HCT116 (cell line): ENCODE data around the gene CAMK2G. TPM values are rescaled to one million over a fixed set of nuclear protein-coding genes. Genes with fewer than 3 reads are reported as not detected.

Experiments
- ATAC-seq: fragments of 200-7000 bp; cut with Tn5 transposase; 2 replicates; pipeline ENCODE4 v1.9.1; 2020; ENCODE audit warnings: mild to moderate bottlenecking, moderate library complexity
- BruUV-seq: library from RNA; stranded (reverse); fragments of 400-500 nt; replicated peaks from 2 replicates; lab custom pipeline; 2021; lab: Mats Ljungman, UMichigan
- CTCF ChIA-PET: fragments of 300-600 bp; sonication (Branson Sonifier 250); formaldehyde crosslinking; loops from one replicate; lab custom pipeline; 2021; ENCODE audit warnings: antibody characterized with exemption; lab: Charles Lee
- POLR2A ChIA-PET: fragments of 300-600, 350-600 bp; sonication (Branson Sonifier 250); formaldehyde crosslinking; loops from one replicate; lab custom pipeline; 2021; ENCODE audit warnings: antibody characterized with exemption; lab: Charles Lee
- RAD21 ChIA-PET, 2 experiments: fragments of 300-600 bp; sonication (Branson Sonifier 250); formaldehyde crosslinking; loops; one replicate each; lab custom pipeline; 2023; ENCODE audit warnings: low total read pairs in 2 of 2; ENCODE audit not compliant: uncharacterized antibody in 2 of 2, unreplicated experiment in 2 of 2, low non-redundant PET in 1 of 2; lab: Charles Lee
- DNase-seq: peaks from one replicate; pipeline ENCODE4 v3.0.0-alpha.2; 2010; ENCODE audit warnings: low read depth, low spot score
- H2AFZ ChIP-seq: fragments of 200-600 bp; shearing (Covaris generic), sonication (generic); 2 replicates; pipeline ENCODE4 v1.6.1; 2017; ENCODE audit warnings: low read depth, mixed run types, mixed read lengths, antibody characterized with exemption, low read length; ENCODE audit not compliant: poor library complexity, severe bottlenecking
- H3K27ac ChIP-seq: 2 replicates; pipeline ENCODE4 v1.5.1; 2012; ENCODE audit warnings: low read depth, low read length
- H3K27me3 ChIP-seq: fragments of 200-600 bp; sonication (generic); 2 replicates; pipeline ENCODE4 v1.6.1; 2016; ENCODE audit warnings: mixed run types, low read length, mixed read lengths; ENCODE audit not compliant: insufficient read depth
- H3K36me3 ChIP-seq, 2 experiments: fragments of 200-500 bp in 1 of 2; fragments of 200-600 bp in 1 of 2; sonication (Bioruptor generic) in 1 of 2; sonication (generic) in 1 of 2; 2 replicates each; pipeline versions ENCODE4 v1.5.1 to v1.6.1; 2014 to 2016; ENCODE audit warnings: low read length in 2 of 2, inconsistent platforms in 1 of 2, mixed read lengths in 1 of 2, mixed run types in 1 of 2; ENCODE audit not compliant: insufficient read depth in 2 of 2, control insufficient read depth in 1 of 2
- H3K4me1 ChIP-seq, 2 experiments: fragments of 200-600 bp in 1 of 2; sonication (generic) in 1 of 2; 2 replicates each; pipeline versions ENCODE4 v1.5.1 to v1.6.1; 2012 to 2017; ENCODE audit warnings: low read length in 2 of 2, inconsistent platforms in 1 of 2, mild to moderate bottlenecking in 1 of 2, mixed read lengths in 1 of 2, mixed run types in 1 of 2, moderate library complexity in 1 of 2; ENCODE audit not compliant: insufficient read depth in 2 of 2, control insufficient read depth in 1 of 2
- H3K4me2 ChIP-seq: fragments of 200-600 bp; sonication (generic); 2 replicates; pipeline ENCODE4 v1.6.1; 2017; ENCODE audit warnings: mixed run types, low read length, mixed read lengths
- H3K4me3 ChIP-seq, 2 experiments: fragments of 200-600 bp in 1 of 2; sonication (generic) in 1 of 2; replicated peaks in 1 of 2; 2 replicates each; pipeline ENCODE4 v1.5.1; 2011 to 2016; ENCODE audit warnings: low read length in 2 of 2, control low read depth in 1 of 2, low read depth in 1 of 2, mild to moderate bottlenecking in 1 of 2, mixed read lengths in 1 of 2, mixed run types in 1 of 2
- H3K79me2 ChIP-seq: fragments of 200-600 bp; sonication (generic); 2 replicates; pipeline ENCODE4 v1.6.1; 2017; ENCODE audit warnings: mild to moderate bottlenecking, mixed run types, low read length, moderate library complexity, mixed read lengths; ENCODE audit not compliant: insufficient read depth
- H3K9ac ChIP-seq: fragments of 200-600 bp; sonication (generic); 2 replicates; pipeline ENCODE4 v1.6.1; 2016; ENCODE audit warnings: low read length, mixed read lengths
- H3K9me2 ChIP-seq: fragments of 200-600 bp; sonication (generic), shearing (Covaris generic); 2 replicates; pipeline ENCODE4 v1.6.1; 2017; ENCODE audit warnings: mixed run types, mild to moderate bottlenecking, moderate library complexity; ENCODE audit not compliant: insufficient read depth
- H3K9me3 ChIP-seq, 2 experiments: fragments of 200-500 bp in 1 of 2; fragments of 200-600 bp in 1 of 2; sonication (Bioruptor generic) in 1 of 2; sonication (generic) in 1 of 2; 2 replicates each; pipeline ENCODE4 v1.6.1; 2014 to 2017; ENCODE audit warnings: low read length in 2 of 2, mixed read lengths in 2 of 2, inconsistent platforms in 1 of 2, low read depth in 1 of 2, mild to moderate bottlenecking in 1 of 2, mixed run types in 1 of 2, moderate library complexity in 1 of 2; ENCODE audit not compliant: control insufficient read depth in 1 of 2, insufficient read depth in 1 of 2
- H4K20me1 ChIP-seq: fragments of 200-600 bp; sonication (generic), shearing (Covaris generic); 2 replicates; pipeline ENCODE4 v1.6.1; 2017; ENCODE audit warnings: mixed run types, mild to moderate bottlenecking, moderate library complexity; ENCODE audit not compliant: insufficient read depth
- MAX ChIP-seq: IDR thresholded peaks from 2 replicates; pipeline ENCODE4 v1.6.1; 2012
- POLR2AphosphoS5 ChIP-seq: IDR thresholded peaks from 2 replicates; pipeline ENCODE4 v1.6.1; 2011; ENCODE audit warnings: mild to moderate bottlenecking, low read depth, low read length, moderate library complexity
- RAD21 ChIP-seq: IDR thresholded peaks from 2 replicates; pipeline ENCODE4 v1.6.1; 2012; ENCODE audit warnings: low read depth, mild to moderate bottlenecking
- SP1 ChIP-seq: IDR thresholded peaks from 2 replicates; pipeline ENCODE4 v1.6.1; 2012; ENCODE audit warnings: low read depth
- TCF7L2 ChIP-seq: IDR thresholded peaks from 2 replicates; pipeline ENCODE4 v1.7.0; 2011; ENCODE audit warnings: borderline replicate concordance, inconsistent platforms; ENCODE audit not compliant: insufficient read depth, insufficient read length; ENCODE audit errors: extremely low read depth
- intact Hi-C: fragments of 100-400 bp; cut with micrococcal nuclease; formaldehyde crosslinking; loops from 2 replicates; pipeline ENCODE4 v1.10.0; 2022
- total RNA-seq: library from RNA; stranded (reverse); gene quantifications from one replicate; pipeline ENCODE4 v1.2.1, GENCODE V29; 2021; ENCODE audit not compliant: unreplicated experiment
- TF ChIP-seq, protein P1 (sequence below): IDR thresholded peaks from 2 replicates; pipeline ENCODE4 v1.6.1; 2011; ENCODE audit warnings: mild to moderate bottlenecking, low read length, moderate library complexity; ENCODE audit not compliant: insufficient replicate concordance; ENCODE audit errors: extremely low read depth

CAMK2G gene
- total RNA-seq, 1 experiment from 2014 or later = 28.3 TPM

GRCh38 chr10:73841526-73842285, 32.6 kb downstream of the CAMK2G start:
- BruUV-seq = no TSS peak
- ATAC-seq = no peak

More at GRCh38 chr10:73841526-73842285, 32.6 kb downstream of the CAMK2G start:
- POLR2A ChIA-PET = no interaction called here
- RAD21 ChIA-PET = no interaction called here
- Histone ChIP-seq H3K4me3 (no peak overlapping the region), H4K20me1 (no peaks in the 10 kb centered on the region)
- TF ChIP-seq MAX (no peak), RAD21 (no peak), SP1 (no peak), POLR2AphosphoS5 (no peak), TCF7L2 (no peak)
- TF ChIP-seq, protein P1, sequence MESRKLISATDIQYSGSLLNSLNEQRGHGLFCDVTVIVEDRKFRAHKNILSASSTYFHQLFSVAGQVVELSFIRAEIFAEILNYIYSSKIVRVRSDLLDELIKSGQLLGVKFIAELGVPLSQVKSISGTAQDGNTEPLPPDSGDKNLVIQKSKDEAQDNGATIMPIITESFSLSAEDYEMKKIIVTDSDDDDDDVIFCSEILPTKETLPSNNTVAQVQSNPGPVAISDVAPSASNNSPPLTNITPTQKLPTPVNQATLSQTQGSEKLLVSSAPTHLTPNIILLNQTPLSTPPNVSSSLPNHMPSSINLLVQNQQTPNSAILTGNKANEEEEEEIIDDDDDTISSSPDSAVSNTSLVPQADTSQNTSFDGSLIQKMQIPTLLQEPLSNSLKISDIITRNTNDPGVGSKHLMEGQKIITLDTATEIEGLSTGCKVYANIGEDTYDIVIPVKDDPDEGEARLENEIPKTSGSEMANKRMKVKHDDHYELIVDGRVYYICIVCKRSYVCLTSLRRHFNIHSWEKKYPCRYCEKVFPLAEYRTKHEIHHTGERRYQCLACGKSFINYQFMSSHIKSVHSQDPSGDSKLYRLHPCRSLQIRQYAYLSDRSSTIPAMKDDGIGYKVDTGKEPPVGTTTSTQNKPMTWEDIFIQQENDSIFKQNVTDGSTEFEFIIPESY = no peak
- TF ChIP-seq, all 23 proteins: peak for 0
- peaks cover 0 to 9% of the 10 kb centered on the region in 2 experiments; a peak in 2 of 4 replicates for H3K4me1 ChIP-seq
- intact Hi-C loops = no loop called here
- H3K27ac ChIP-seq = no peak overlapping the region
- CTCF ChIA-PET = no interaction called here
- no peaks in the 10 kb centered on the region for H3K9me3 ChIP-seq
- H2AFZ ChIP-seq = no peak overlapping the region
- no peak overlapping the region for H3K4me2 ChIP-seq
- H3K9me2 ChIP-seq = no peaks in the 10 kb centered on the region
- peaks cover 19 to 41% of the 10 kb centered on the region in 2 experiments; a peak in 3 of 4 replicates for H3K36me3 ChIP-seq
- H3K27me3 ChIP-seq = no peaks in the 10 kb centered on the region
- no peak overlapping the region for H3K9ac ChIP-seq
- no peaks in the 10 kb centered on the region for H3K79me2 ChIP-seq
- DNase-seq = no peak
